HEK293 (cell line): ENCODE measurements around the gene DVL1.

ENCODE experiments used
- CTCF ChIA-PET: fragments of 350-600 bp; formaldehyde crosslinking; extraction: SDS; loops from one replicate; lab custom pipeline; 2021; ENCODE audit warnings: antibody characterized with exemption; lab: Yijun Ruan, JAX
- POLR2A ChIA-PET: fragments of 300-600 bp; formaldehyde crosslinking; extraction: SDS; loops from one replicate; lab custom pipeline; 2020; ENCODE audit warnings: antibody characterized with exemption, inconsistent platforms; lab: Yijun Ruan, JAX
- H3K27ac ChIP-seq: fragments of 200-500 bp; sonication (Bioruptor generic); 2 replicates; pipeline ENCODE4 v1.5.1; 2014; ENCODE audit warnings: low read depth, low read length, control low read depth, inconsistent platforms; ENCODE audit errors: extremely low read depth
- H3K36me3 ChIP-seq, 2 experiments: fragments of 200-500 bp in 1 of 2; sonication (Bioruptor generic) in 1 of 2; 1 replicate in 1 of 2; 2 replicates in 1 of 2; pipeline ENCODE4 v1.5.1; 2014 to 2017; ENCODE audit warnings: inconsistent platforms in 2 of 2, low read length in 2 of 2; ENCODE audit not compliant: control insufficient read depth in 2 of 2, insufficient read depth in 1 of 2
- H3K4me1 ChIP-seq: fragments of 200-500 bp; sonication (Bioruptor generic); 2 replicates; pipeline ENCODE4 v1.5.1; 2014; ENCODE audit warnings: mild to moderate bottlenecking, low read length, inconsistent platforms; ENCODE audit not compliant: control insufficient read depth, insufficient read depth
- H3K4me3 ChIP-seq: 2 replicates; pipeline ENCODE4 v1.5.1; 2011; ENCODE audit warnings: low read depth, mild to moderate bottlenecking, control low read depth, low read length, moderate library complexity
- H3K9me3 ChIP-seq: fragments of 200-500 bp; sonication (Bioruptor generic); 2 replicates; pipeline ENCODE4 v1.5.1; 2014; ENCODE audit warnings: low read depth, low read length, inconsistent platforms; ENCODE audit not compliant: control insufficient read depth, insufficient read depth
- BCL11A ChIP-seq: fragments of 450-650 bp; formaldehyde crosslinking; IDR thresholded peaks from 2 replicates; pipeline ENCODE4 v1.5.1; 2016; ENCODE audit warnings: low read depth, missing biosample characterization, missing genetic modification characterization
- BCL11B ChIP-seq: fragments of 450-650 bp; formaldehyde crosslinking; IDR thresholded peaks from 2 replicates; pipeline ENCODE4 v1.5.1; 2016; ENCODE audit warnings: low read depth, missing biosample characterization, missing genetic modification characterization
- EGR2 ChIP-seq: fragments of 450-650 bp; formaldehyde crosslinking; IDR thresholded peaks from 2 replicates; pipeline ENCODE4 v1.5.1; 2016; ENCODE audit warnings: low read depth, missing biosample characterization, missing genetic modification characterization
- GLIS2 ChIP-seq: fragments of 450-650 bp; formaldehyde crosslinking; IDR thresholded peaks from 2 replicates; pipeline ENCODE4 v1.5.1; 2016; ENCODE audit warnings: missing biosample characterization, missing genetic modification characterization
- HIC1 ChIP-seq: fragments of 450-650 bp; formaldehyde crosslinking; IDR thresholded peaks from 2 replicates; pipeline ENCODE4 v1.5.1; 2016; ENCODE audit warnings: missing biosample characterization, missing genetic modification characterization
- KLF1 ChIP-seq: fragments of 450-650 bp; formaldehyde crosslinking; IDR thresholded peaks from 2 replicates; pipeline ENCODE4 v1.5.1; 2016; ENCODE audit warnings: missing biosample characterization, missing genetic modification characterization
- KLF16 ChIP-seq: fragments of 450-650 bp; formaldehyde crosslinking; IDR thresholded peaks from 2 replicates; pipeline ENCODE4 v1.5.1; 2017; ENCODE audit warnings: missing biosample characterization, missing genetic modification characterization
- KLF7 ChIP-seq: fragments of 450-650 bp; formaldehyde crosslinking; IDR thresholded peaks from 2 replicates; pipeline ENCODE4 v1.5.1; 2016; ENCODE audit warnings: missing biosample characterization, missing genetic modification characterization, borderline replicate concordance
- KLF8 ChIP-seq: fragments of 450-650 bp; formaldehyde crosslinking; IDR thresholded peaks from 2 replicates; pipeline ENCODE4 v1.5.1; 2016; ENCODE audit warnings: missing biosample characterization, missing genetic modification characterization
- KLF9 ChIP-seq: fragments of 450-650 bp; formaldehyde crosslinking; IDR thresholded peaks from 2 replicates; pipeline ENCODE4 v1.5.1; 2016; ENCODE audit warnings: missing biosample characterization, missing genetic modification characterization, low read depth
- SP2 ChIP-seq: fragments of 450-650 bp; formaldehyde crosslinking; IDR thresholded peaks from 2 replicates; pipeline ENCODE4 v1.5.1; 2016; ENCODE audit warnings: missing biosample characterization, missing genetic modification characterization
- SP3 ChIP-seq: fragments of 450-650 bp; formaldehyde crosslinking; IDR thresholded peaks from 2 replicates; pipeline ENCODE4 v1.5.1; 2016; ENCODE audit warnings: missing biosample characterization, missing genetic modification characterization
- YY1 ChIP-seq: fragments of 450-650 bp; formaldehyde crosslinking; IDR thresholded peaks from 2 replicates; pipeline ENCODE4 v1.5.1; 2018; ENCODE audit warnings: missing biosample characterization, missing genetic modification characterization
- ZBTB20 ChIP-seq: fragments of 450-650 bp; formaldehyde crosslinking; IDR thresholded peaks from 2 replicates; pipeline ENCODE4 v1.5.1; 2016; ENCODE audit warnings: missing biosample characterization, missing genetic modification characterization
- ZBTB48 ChIP-seq: fragments of 450-650 bp; formaldehyde crosslinking; IDR thresholded peaks from 2 replicates; pipeline ENCODE4 v1.5.1; 2016; ENCODE audit warnings: missing biosample characterization, missing genetic modification characterization
- ZBTB7A ChIP-seq: fragments of 450-650 bp; formaldehyde crosslinking; IDR thresholded peaks from 2 replicates; pipeline ENCODE4 v1.5.1; 2016; ENCODE audit warnings: low read depth, missing biosample characterization, missing genetic modification characterization
- ZBTB8A ChIP-seq: fragments of 450-650 bp; formaldehyde crosslinking; IDR thresholded peaks from 2 replicates; pipeline ENCODE4 v1.5.1; 2016; ENCODE audit warnings: missing biosample characterization, missing genetic modification characterization
- ZFHX2 ChIP-seq: fragments of 450-650 bp; formaldehyde crosslinking; conservative IDR thresholded peaks from 2 replicates; pipeline ENCODE4 v1.5.1; 2016; ENCODE audit warnings: missing biosample characterization, missing genetic modification characterization
- ZFP3 ChIP-seq: fragments of 450-650 bp; formaldehyde crosslinking; IDR thresholded peaks from 2 replicates; pipeline ENCODE4 v1.5.1; 2016; ENCODE audit warnings: low read depth, missing biosample characterization, missing genetic modification characterization
- ZNF184 ChIP-seq: fragments of 450-650 bp; IDR thresholded peaks from 2 replicates; pipeline ENCODE4 v1.5.1; 2018; ENCODE audit warnings: missing biosample characterization, mild to moderate bottlenecking, missing genetic modification characterization
- ZNF26 ChIP-seq: fragments of 450-650 bp; formaldehyde crosslinking; IDR thresholded peaks from 2 replicates; pipeline ENCODE4 v1.5.1; 2016; ENCODE audit warnings: missing biosample characterization, missing genetic modification characterization
- ZNF324 ChIP-seq: fragments of 450-650 bp; formaldehyde crosslinking; IDR thresholded peaks from 2 replicates; pipeline ENCODE4 v1.5.1; 2016; ENCODE audit warnings: missing biosample characterization, missing genetic modification characterization
- ZNF354C ChIP-seq: fragments of 450-650 bp; formaldehyde crosslinking; IDR thresholded peaks from 2 replicates; pipeline ENCODE4 v1.5.1; 2016; ENCODE audit warnings: missing biosample characterization, missing genetic modification characterization, low read depth, borderline replicate concordance
- ZNF48 ChIP-seq: fragments of 450-650 bp; formaldehyde crosslinking; IDR thresholded peaks from 2 replicates; pipeline ENCODE4 v1.5.1; 2016; ENCODE audit warnings: missing biosample characterization, missing genetic modification characterization
- ZNF561 ChIP-seq: fragments of 450-650 bp; IDR thresholded peaks from 2 replicates; pipeline ENCODE4 v1.5.1; 2018; ENCODE audit warnings: missing biosample characterization, missing genetic modification characterization, borderline replicate concordance
- ZNF777 ChIP-seq: fragments of 450-650 bp; formaldehyde crosslinking; IDR thresholded peaks from 2 replicates; pipeline ENCODE4 v1.5.1; 2017; ENCODE audit warnings: missing biosample characterization, missing genetic modification characterization, borderline replicate concordance
- ZSCAN18 ChIP-seq: fragments of 450-650 bp; formaldehyde crosslinking; IDR thresholded peaks from 2 replicates; pipeline ENCODE4 v1.5.1; 2016; ENCODE audit warnings: missing biosample characterization, missing genetic modification characterization
- ZXDB ChIP-seq: fragments of 450-650 bp; formaldehyde crosslinking; IDR thresholded peaks from 2 replicates; pipeline ENCODE4 v1.5.1; 2016; ENCODE audit warnings: missing biosample characterization, missing genetic modification characterization

DVL1 gene

GRCh38 chr1:1307923-1308755 is 41.1 kb downstream of the DVL1 start, which contains the start of the genes ACAP3 and PUSL1 (continued):
- TF ChIP-seq ZNF26 (tag by site-specific recombination) (no peak), ZNF324 (peak; percentile 94), ZNF777 (tag by site-specific recombination) (no peak), KLF1 (tag by site-specific recombination) (peak; percentile 94), ZNF48 (no peak)
- TF ChIP-seq, all 188 proteins: peak for 74

DNA sequence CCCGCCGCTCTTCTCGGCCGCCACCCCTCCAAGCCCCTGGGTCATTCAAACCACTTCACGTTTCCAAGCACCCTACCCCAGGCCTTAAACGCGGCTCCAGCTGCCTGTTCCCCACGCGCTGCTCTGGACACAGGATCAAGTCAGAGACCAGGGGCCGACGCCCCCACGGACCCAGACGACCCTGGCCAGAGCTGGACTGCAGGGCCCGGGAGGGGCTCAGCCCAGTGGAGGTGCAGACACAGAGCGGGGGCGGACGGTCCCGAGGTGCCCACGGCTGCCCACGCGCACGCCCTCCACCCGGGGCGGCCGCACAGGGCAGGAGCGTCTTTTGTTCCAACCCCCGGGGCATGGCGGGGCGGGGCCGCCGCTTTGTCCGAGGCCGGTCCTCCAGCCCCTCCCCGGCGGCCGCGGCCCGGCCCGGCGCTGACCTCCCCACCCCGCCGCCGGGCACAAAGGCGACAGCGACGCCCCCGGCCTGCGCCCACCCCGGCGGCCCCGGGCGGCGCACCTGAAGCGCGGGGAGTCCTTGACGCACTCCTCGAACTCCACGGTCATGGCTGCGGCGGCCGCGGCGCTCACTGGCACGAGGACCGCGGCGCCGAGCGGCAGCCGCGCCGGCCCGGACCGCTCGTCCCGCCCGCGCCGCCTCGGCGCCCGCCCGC is 41.8 kb downstream of the DVL1 start:
- Histone ChIP-seq H3K36me3 (peaks cover 0 to 40% of the 10 kb centered on the region in 2 experiments; a peak in 1 of 3 replicates), H3K9me3 (no peaks in the 10 kb centered on the region), H3K4me3 (peak overlapping the region; percentile 63), H3K27ac (peak overlapping the region; percentile 75; the same call in 1 of the 2 replicates), H3K4me1 (peaks cover 20% of the 10 kb centered on the region)
- ChIA-PET POLR2A (interaction anchor here (1.3 kb wide), 1 partner anchor 11 kb away, joined by 4 read pairs; no protein-coding TSS in a partner anchor), CTCF (no interaction called here)
- TF ChIP-seq KLF8 (peak; percentile 45; the same call in 1 of the 2 replicates), ZNF184 (tag by site-specific recombination) (no peak), ZSCAN18 (tag by site-specific recombination) (no peak), ZBTB20 (tag by site-specific recombination) (no peak), YY1 (tag by site-specific recombination) (0 out of 2 replicates have a peak, but pooled peaks have one; percentile 15), KLF1 (tag by site-specific recombination) (peak; percentile 59; the same call in 1 of the 2 replicates), KLF16 (tag by site-specific recombination) (0 out of 2 replicates have a peak, but pooled peaks have one; percentile 26), HIC1 (tag by site-specific recombination) (peak; percentile 83), ZNF561 (tag by site-specific recombination) (no peak), ZNF354C (no peak), ZFP3 (tag by site-specific recombination) (no peak), KLF7 (tag by site-specific recombination) (peak; percentile 43; the same call in 1 of the 2 replicates), GLIS2 (peak; percentile 48; the same call in 1 of the 2 replicates), SP2 (tag by site-specific recombination) (peak; percentile 52), SP3 (tag by site-specific recombination) (peak; percentile 54), ZXDB (tag by site-specific recombination) (no peak), BCL11A (tag by site-specific recombination) (peak; percentile 77), ZBTB8A (tag by site-specific recombination) (peak; percentile 19; the same call in 1 of the 2 replicates), ZBTB7A (tag by site-specific recombination) (0 out of 2 replicates have a peak, but pooled peaks have one; percentile 17), ZBTB48 (tag by site-specific recombination) (no peak; the same call in 1 of the 2 replicates), ZFHX2 (tag by site-specific recombination) (peak; percentile 95), EGR2 (tag by site-specific recombination) (peak; percentile 87), KLF9 (tag by site-specific recombination) (0 out of 2 replicates have a peak, but pooled peaks have one; percentile 23), BCL11B (peak; percentile 93)
